Left hindlimb (tissue), 1 donor: ENCODE data around the gene HHAT.
"Not testable (repeated sequence)": the region's sequence is repeated elsewhere in the genome, so short reads cannot be mapped to it uniquely, and the experiment has no call there.

ENCODE experiments used
- DNase-seq: peaks from one replicate; pipeline ENCODE4 v3.0.0-alpha.2; 2018

HHAT gene

GRCh38 chr1:210400043-210400840, 71.5 kb downstream of the HHAT start:
- peak; percentile 67 for DNase-seq

- no peak for DNase-seq
Measured at GRCh38 chr1:210402560-210402959, 73.9 kb downstream of the HHAT start.

- DNase-seq: no peak
Measured at GRCh38 chr1:210405316-210405715, 76.6 kb downstream of the HHAT start.

- DNase-seq: not testable (repeated sequence)
Measured at GRCh38 chr1:210406341-210406740, 77.6 kb downstream of the HHAT start.

- peak; percentile 71 for DNase-seq
Measured at GRCh38 chr1:210407207-210407886, 78.6 kb downstream of the HHAT start.

- DNase-seq: no peak
Measured at GRCh38 chr1:210407887-210408252, 79.2 kb downstream of the HHAT start.

- DNase-seq: no peak
Measured at GRCh38 chr1:210412240-210412639, 83.5 kb downstream of the HHAT start.

GRCh38 chr1:210413951-210414350, 85.2 kb downstream of the HHAT start:
- no peak for DNase-seq

GRCh38 chr1:210415846-210416448, 87.2 kb downstream of the HHAT start:
- DNase-seq: no peak

- DNase-seq: no peak
Measured at GRCh38 chr1:210416681-210417080, 88.0 kb downstream of the HHAT start.

- no peak for DNase-seq
Measured at GRCh38 chr1:210417881-210418280, 89.2 kb downstream of the HHAT start.

- no peak for DNase-seq
Measured at GRCh38 chr1:210418863-210419650, 90.4 kb downstream of the HHAT start.

- not testable (repeated sequence) for DNase-seq
Measured at GRCh38 chr1:210426696-210427095, 98.0 kb downstream of the HHAT start.

GRCh38 chr1:210428696-210429095, 100.0 kb downstream of the HHAT start:
- DNase-seq: no peak

- no peak for DNase-seq
Measured at GRCh38 chr1:210434223-210434622, 105.5 kb downstream of the HHAT start.

GRCh38 chr1:210437111-210437510, 108.4 kb downstream of the HHAT start:
- no peak for DNase-seq

- no peak for DNase-seq
Measured at GRCh38 chr1:210437781-210438180, 109.1 kb downstream of the HHAT start.

GRCh38 chr1:210438928-210439841, 110.5 kb downstream of the HHAT start:
- peak; percentile 65 for DNase-seq

- DNase-seq: no peak
Measured at GRCh38 chr1:210440081-210440480, 111.4 kb downstream of the HHAT start.

- no peak for DNase-seq
Measured at GRCh38 chr1:210441028-210441427, 112.3 kb downstream of the HHAT start.

GRCh38 chr1:210445485-210445884, 116.8 kb downstream of the HHAT start:
- DNase-seq: no peak

- DNase-seq: no peak
Measured at GRCh38 chr1:210445931-210446330, 117.2 kb downstream of the HHAT start.
